ENCODE measurements around the gene HLCS.
"Not testable (repeated sequence)": the region's sequence is repeated elsewhere in the genome, so short reads cannot be mapped to it uniquely, and the experiment has no call there.

HLCS gene

GRCh38 chr21:36959020-36959835, 7.2 kb downstream of the HLCS start:
- DNase-seq: no peak
- Mint-ChIP-seq H3K36me3 (peaks cover 15% of the 10 kb centered on the region), H3K4me1 (no peaks in the 10 kb centered on the region), H3K27ac (no peak overlapping the region), H3K9me3 (no peaks in the 10 kb centered on the region), H3K4me3 (no peak overlapping the region), H3K27me3 (no peaks in the 10 kb centered on the region)
- CTCF ChIA-PET: interaction anchor here (1.1 kb wide), 1 partner anchor 21 kb away, joined by 3 read pairs; no protein-coding TSS in a partner anchor

- H3K36me3 Mint-ChIP-seq: peaks cover 12% of the 10 kb centered on the region
- no peaks in the 10 kb centered on the region for H3K4me1 Mint-ChIP-seq
- CTCF ChIA-PET: interaction anchor here (0.9 to 1.6 kb wide), 2 partner anchors 9 to 54 kb away, joined by 3 to 6 read pairs; no protein-coding TSS in a partner anchor
- no peak for DNase-seq
- H3K4me3 Mint-ChIP-seq: no peak overlapping the region
- H3K27ac Mint-ChIP-seq: no peak overlapping the region
- H3K9me3 Mint-ChIP-seq: no peaks in the 10 kb centered on the region
- H3K27me3 Mint-ChIP-seq: no peaks in the 10 kb centered on the region
These were observed 10.7 kb downstream of the HLCS start for GRCh38 chr21:36955783-36956182.

DNA sequence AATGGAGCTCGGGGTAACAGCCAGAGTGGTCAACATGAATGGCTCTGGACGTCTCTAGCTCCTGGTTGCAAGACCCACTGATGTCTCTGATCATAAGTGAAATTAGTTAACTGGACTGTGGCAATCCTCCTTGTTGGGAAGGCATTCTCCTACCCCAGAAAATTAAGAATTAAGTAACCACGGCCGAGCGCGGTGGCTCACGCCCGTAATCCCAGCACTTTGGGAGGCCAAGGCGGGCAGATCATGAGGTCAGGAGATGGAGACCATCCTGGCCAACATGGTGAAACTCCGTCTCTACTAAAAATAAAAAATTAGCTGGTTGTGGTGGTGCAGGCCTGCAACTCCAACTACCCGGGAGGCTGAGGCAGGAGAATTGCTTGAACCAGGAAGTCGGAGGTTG, 14.1 kb downstream of the HLCS start:
- not testable (repeated sequence) for DNase-seq, H3K4me3 Mint-ChIP-seq, H3K4me1 Mint-ChIP-seq, H3K27me3 Mint-ChIP-seq, H3K27ac Mint-ChIP-seq, H3K9me3 Mint-ChIP-seq
- H3K36me3 Mint-ChIP-seq: peaks cover 15% of the 10 kb centered on the region
- CTCF ChIA-PET: interaction anchor here (0.6 to 1.2 kb wide), 2 partner anchors 37 to 153 kb away, joined by 3 read pairs; no protein-coding TSS in a partner anchor

GRCh38 chr21:36949171-36950141, 17.0 kb downstream of the HLCS start:
- CTCF ChIA-PET: interaction anchor here (1.2 kb wide), 1 partner anchor 10 kb away, joined by 4 read pairs; no protein-coding TSS in a partner anchor
- H3K36me3 Mint-ChIP-seq: peaks cover 17% of the 10 kb centered on the region

GRCh38 chr21:36948686-36949085, 17.8 kb downstream of the HLCS start:
- no peak overlapping the region for H3K4me3 Mint-ChIP-seq
- no peaks in the 10 kb centered on the region for H3K4me1 Mint-ChIP-seq
- peaks cover 17% of the 10 kb centered on the region for H3K36me3 Mint-ChIP-seq
- peaks cover 2% of the 10 kb centered on the region for H3K9me3 Mint-ChIP-seq
- no peak for DNase-seq
- H3K27ac Mint-ChIP-seq: no peak overlapping the region
- H3K27me3 Mint-ChIP-seq: no peaks in the 10 kb centered on the region
- CTCF ChIA-PET: interaction anchor here (1.2 kb wide), 1 partner anchor 9 kb away, joined by 4 read pairs; no protein-coding TSS in a partner anchor

More at GRCh38 chr21:36949171-36950141, 17.0 kb downstream of the HLCS start:
- no peak overlapping the region for H3K27ac Mint-ChIP-seq
- H3K27me3 Mint-ChIP-seq: no peaks in the 10 kb centered on the region
- no peak overlapping the region for H3K4me3 Mint-ChIP-seq
- H3K4me1 Mint-ChIP-seq: no peaks in the 10 kb centered on the region
- H3K9me3 Mint-ChIP-seq: peaks cover 2% of the 10 kb centered on the region
- no peak for DNase-seq

DNA sequence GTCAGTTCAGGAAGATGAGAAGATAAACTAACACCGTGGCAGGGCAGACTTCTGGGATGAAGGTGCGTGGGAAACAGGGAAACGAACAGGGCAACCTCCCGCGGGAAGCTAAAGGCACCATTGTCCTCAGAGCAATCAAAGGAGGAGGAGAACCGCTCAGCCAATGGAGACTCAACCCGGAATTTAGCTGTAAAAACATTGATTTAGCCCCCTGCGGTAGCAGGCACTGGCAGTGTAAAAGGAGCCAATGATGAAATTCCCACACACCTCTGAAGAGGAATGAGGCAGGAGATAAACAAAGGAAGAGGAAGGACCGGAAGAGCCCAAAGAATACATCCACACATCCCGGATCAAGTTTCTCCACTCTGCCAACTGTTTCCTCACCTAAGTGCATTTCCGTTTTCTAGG, 19.5 kb downstream of the HLCS start:
- CTCF ChIA-PET: interaction anchor here (0.9 to 1.3 kb wide), 3 partner anchors 8 to 18 kb away, joined by 3 to 6 read pairs (median 4); no protein-coding TSS in a partner anchor

GRCh38 chr21:36945496-36946138, 20.9 kb downstream of the HLCS start:
- Mint-ChIP-seq H3K4me3 (no peak overlapping the region), H3K27me3 (no peaks in the 10 kb centered on the region), H3K27ac (no peak overlapping the region), H3K4me1 (no peaks in the 10 kb centered on the region), H3K36me3 (peaks cover 17% of the 10 kb centered on the region), H3K9me3 (peaks cover 2% of the 10 kb centered on the region)
- no peak for DNase-seq
- CTCF ChIA-PET: interaction anchor here (0.6 kb wide), 1 partner anchor 20 kb away, joined by 3 read pairs; no protein-coding TSS in a partner anchor

More for the DNA sequence above, 19.5 kb downstream of the HLCS start:
- Mint-ChIP-seq H3K9me3 (peaks cover 2% of the 10 kb centered on the region), H3K36me3 (peaks cover 17% of the 10 kb centered on the region), H3K27me3 (no peaks in the 10 kb centered on the region), H3K4me3 (no peak overlapping the region), H3K27ac (no peak overlapping the region), H3K4me1 (no peaks in the 10 kb centered on the region)
- DNase-seq: no peak

GRCh38 chr21:36936361-36937135, 29.9 kb downstream of the HLCS start:
- Mint-ChIP-seq H3K27ac (no peak overlapping the region), H3K27me3 (no peaks in the 10 kb centered on the region), H3K4me3 (no peak overlapping the region), H3K36me3 (peaks cover 7% of the 10 kb centered on the region), H3K9me3 (no peaks in the 10 kb centered on the region), H3K4me1 (peaks cover 2% of the 10 kb centered on the region)
- CTCF ChIA-PET: interaction anchor here (1.8 to 2.7 kb wide), 3 partner anchors 23 to 73 kb away, joined by 3 to 8 read pairs (median 7); no protein-coding TSS in a partner anchor
- no peak for DNase-seq

GRCh38 chr21:36934864-36935420, 31.5 kb downstream of the HLCS start:
- Mint-ChIP-seq H3K4me3 (no peak overlapping the region), H3K4me1 (peaks cover 2% of the 10 kb centered on the region), H3K27me3 (no peaks in the 10 kb centered on the region), H3K27ac (no peak overlapping the region), H3K9me3 (no peaks in the 10 kb centered on the region), H3K36me3 (peaks cover 7% of the 10 kb centered on the region)
- DNase-seq: no peak
- CTCF ChIA-PET: interaction anchor here (0.7 to 1.4 kb wide), 3 partner anchors 9 to 75 kb away, joined by 3 to 5 read pairs (median 3); no protein-coding TSS in a partner anchor

GRCh38 chr21:36932161-36932816, 34.2 kb downstream of the HLCS start:
- no peak for DNase-seq
- Mint-ChIP-seq H3K4me1 (peaks cover 2% of the 10 kb centered on the region), H3K27ac (no peak overlapping the region), H3K36me3 (peaks cover 9% of the 10 kb centered on the region), H3K9me3 (no peaks in the 10 kb centered on the region), H3K4me3 (no peak overlapping the region), H3K27me3 (no peaks in the 10 kb centered on the region)
- CTCF ChIA-PET: interaction anchor here (0.9 kb wide), 1 partner anchor 9 kb away, joined by 3 read pairs; no protein-coding TSS in a partner anchor

GRCh38 chr21:36929622-36930021, 36.8 kb downstream of the HLCS start:
- no peak for DNase-seq
- CTCF ChIA-PET: interaction anchor here (0.6 to 1.4 kb wide), 3 partner anchors 11 to 427 kb away, joined by 3 read pairs; no protein-coding TSS in a partner anchor
- Mint-ChIP-seq H3K27me3 (no peaks in the 10 kb centered on the region), H3K36me3 (peaks cover 1% of the 10 kb centered on the region), H3K4me1 (no peaks in the 10 kb centered on the region), H3K4me3 (no peak overlapping the region), H3K9me3 (no peaks in the 10 kb centered on the region), H3K27ac (no peak overlapping the region)

DNA sequence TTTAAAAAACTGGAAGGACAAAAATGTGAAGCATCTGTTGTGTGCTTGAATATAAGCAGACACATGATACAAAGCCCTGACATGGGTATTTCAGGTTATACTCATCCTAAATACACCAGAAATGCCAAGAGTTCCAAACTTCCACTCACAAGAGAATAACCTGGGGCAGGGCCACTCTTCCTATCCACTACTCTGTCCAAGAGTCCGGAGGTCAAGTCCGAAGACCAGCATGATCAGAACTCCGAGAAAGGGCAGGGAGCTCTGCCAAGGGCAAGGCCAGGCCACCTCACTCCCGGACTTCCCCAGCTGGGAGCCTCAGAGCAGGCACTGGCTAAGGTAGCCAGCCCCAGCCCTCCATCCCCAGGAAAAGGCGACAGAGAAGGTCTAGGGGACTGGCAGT, 37.5 kb downstream of the HLCS start:
- Mint-ChIP-seq H3K4me1 (no peaks in the 10 kb centered on the region), H3K36me3 (peaks cover 1% of the 10 kb centered on the region), H3K27me3 (no peaks in the 10 kb centered on the region), H3K9me3 (no peaks in the 10 kb centered on the region), H3K4me3 (no peak overlapping the region), H3K27ac (no peak overlapping the region)
- no peak for DNase-seq
- CTCF ChIA-PET: interaction anchor here (0.6 to 1.4 kb wide), 2 partner anchors 18 to 427 kb away, joined by 3 read pairs; no protein-coding TSS in a partner anchor
